Measurements from ENCODE around the gene STX11.

GRCh38 chr6:144193181-144193580, 42.9 kb downstream of the STX11 start:
- TF ChIP-seq CTCF (conservative IDR thresholded peaks at IDR 0.05): no peak
- no peak for TF ChIP-seq EZH2 (IDR thresholded peaks at IDR 0.05; ENCODE audit: low read depth)
